Measurements from ENCODE around the gene DAPK2. TPM values are rescaled to one million over a fixed set of nuclear protein-coding genes. Genes with fewer than 3 reads are reported as not detected.

The DAPK2 gene
- total and polyA plus RNA-seq, 2 donors (not counting 1 experiment from before 2014, with no cell fraction given) = 8.3 to 31.9 TPM

DNA sequence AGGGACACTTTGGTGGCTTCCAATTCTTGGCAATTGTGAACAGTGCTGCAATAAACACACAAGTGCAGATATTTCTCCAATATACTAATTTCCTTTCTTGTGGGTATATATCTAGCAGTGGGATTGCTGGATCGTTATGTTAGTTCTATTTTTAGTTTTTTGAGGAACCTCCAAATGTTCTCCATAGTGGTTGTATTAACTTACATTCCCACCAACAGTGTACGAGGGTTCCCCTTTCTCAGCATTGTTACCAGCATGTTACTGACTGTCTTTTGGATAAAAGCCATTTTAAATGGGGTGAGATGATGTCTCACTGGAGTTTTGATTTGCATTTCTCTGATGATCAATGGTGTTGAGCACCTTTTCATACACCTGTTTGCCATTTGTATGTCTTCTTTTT, 92.8 kb downstream of the DAPK2 start:
- H3K4me1 ChIP-seq (ENCODE audit: control insufficient read depth in 2 of 2, insufficient read depth in 2 of 2, low read length in 2 of 2) = peaks cover 5 to 6% of the 10 kb centered on the region in 2 donors
- H3K9ac ChIP-seq (ENCODE audit: low read length) = no peak overlapping the region
- no peaks in the 10 kb centered on the region for H3K79me2 ChIP-seq (ENCODE audit: control insufficient read depth, insufficient read depth, low read length)
- H3K9me3 ChIP-seq (ENCODE audit: control extremely low read depth in 1 of 3, control insufficient read depth in 2 of 3, insufficient read depth in 1 of 3, low read length in 2 of 3) = peaks cover 0 to 3% (median 0%) of the 10 kb centered on the region in 3 donors
- intact Hi-C loops (cut with micrococcal nuclease) = no loop called here
- no peaks in the 10 kb centered on the region for H4K20me1 ChIP-seq (ENCODE audit: control insufficient read depth, insufficient read depth, low read length, poor library complexity, severe bottlenecking)
- no CpG with 5 or more reads among the region's 2 CpGs for WGBS (ENCODE audit: insufficient coverage)
- no peak overlapping the region for H3K4me3 Mint-ChIP-seq
- H2AFZ ChIP-seq (ENCODE audit: insufficient read depth, low read depth, low read length, poor library complexity, severe bottlenecking) = no peak overlapping the region
- no peak for DNase-seq
- no peak for TF ChIP-seq EZH2 (IDR thresholded peaks at IDR 0.05; ENCODE audit: borderline replicate concordance, insufficient read depth, low read depth, low read length, poor library complexity, severe bottlenecking)
- TF ChIP-seq, protein P1, sequence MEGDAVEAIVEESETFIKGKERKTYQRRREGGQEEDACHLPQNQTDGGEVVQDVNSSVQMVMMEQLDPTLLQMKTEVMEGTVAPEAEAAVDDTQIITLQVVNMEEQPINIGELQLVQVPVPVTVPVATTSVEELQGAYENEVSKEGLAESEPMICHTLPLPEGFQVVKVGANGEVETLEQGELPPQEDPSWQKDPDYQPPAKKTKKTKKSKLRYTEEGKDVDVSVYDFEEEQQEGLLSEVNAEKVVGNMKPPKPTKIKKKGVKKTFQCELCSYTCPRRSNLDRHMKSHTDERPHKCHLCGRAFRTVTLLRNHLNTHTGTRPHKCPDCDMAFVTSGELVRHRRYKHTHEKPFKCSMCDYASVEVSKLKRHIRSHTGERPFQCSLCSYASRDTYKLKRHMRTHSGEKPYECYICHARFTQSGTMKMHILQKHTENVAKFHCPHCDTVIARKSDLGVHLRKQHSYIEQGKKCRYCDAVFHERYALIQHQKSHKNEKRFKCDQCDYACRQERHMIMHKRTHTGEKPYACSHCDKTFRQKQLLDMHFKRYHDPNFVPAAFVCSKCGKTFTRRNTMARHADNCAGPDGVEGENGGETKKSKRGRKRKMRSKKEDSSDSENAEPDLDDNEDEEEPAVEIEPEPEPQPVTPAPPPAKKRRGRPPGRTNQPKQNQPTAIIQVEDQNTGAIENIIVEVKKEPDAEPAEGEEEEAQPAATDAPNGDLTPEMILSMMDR (IDR thresholded peaks at IDR 0.05) = no peak
- no peak for ATAC-seq (ENCODE audit: low read depth)
- no peak overlapping the region for H3K27ac Mint-ChIP-seq
- H3K4me2 ChIP-seq (replicated peaks; ENCODE audit: low read depth, low read length, poor library complexity, severe bottlenecking) = no peak overlapping the region
- no peak overlapping the region for H3K4me3 ChIP-seq (ENCODE audit: control extremely low read depth in 1 of 5, extremely low read depth in 1 of 5, insufficient read depth in 1 of 5, low read depth in 2 of 5, low read length in 4 of 5)
- H3K27me3 Mint-ChIP-seq = no peaks in the 10 kb centered on the region
- H3K36me3 ChIP-seq (replicated peaks in 1 of 2; ENCODE audit: control extremely low read depth in 1 of 2, control insufficient read depth in 1 of 2, extremely low read depth in 1 of 2, insufficient read depth in 2 of 2, low read length in 1 of 2) = no peaks in the 10 kb centered on the region
- no peak overlapping the region for H3K27ac ChIP-seq (ENCODE audit: low read length in 2 of 2)
- no peaks in the 10 kb centered on the region for H3K27me3 ChIP-seq (replicated peaks in 1 of 4; ENCODE audit: control extremely low read depth in 1 of 4, control insufficient read depth in 3 of 4, insufficient read depth in 4 of 4, low read length in 3 of 4)
- ChIA-PET CTCF (interaction anchor here (1.8 kb wide), 1 partner anchor 8 kb away, joined by 10 read pairs; no protein-coding TSS in a partner anchor), POLR2A (no interaction called here)
- peaks cover 8% of the 10 kb centered on the region for H3K4me1 Mint-ChIP-seq
- no peaks in the 10 kb centered on the region for H3K9me3 Mint-ChIP-seq (ENCODE audit: insufficient read depth)

DNA sequence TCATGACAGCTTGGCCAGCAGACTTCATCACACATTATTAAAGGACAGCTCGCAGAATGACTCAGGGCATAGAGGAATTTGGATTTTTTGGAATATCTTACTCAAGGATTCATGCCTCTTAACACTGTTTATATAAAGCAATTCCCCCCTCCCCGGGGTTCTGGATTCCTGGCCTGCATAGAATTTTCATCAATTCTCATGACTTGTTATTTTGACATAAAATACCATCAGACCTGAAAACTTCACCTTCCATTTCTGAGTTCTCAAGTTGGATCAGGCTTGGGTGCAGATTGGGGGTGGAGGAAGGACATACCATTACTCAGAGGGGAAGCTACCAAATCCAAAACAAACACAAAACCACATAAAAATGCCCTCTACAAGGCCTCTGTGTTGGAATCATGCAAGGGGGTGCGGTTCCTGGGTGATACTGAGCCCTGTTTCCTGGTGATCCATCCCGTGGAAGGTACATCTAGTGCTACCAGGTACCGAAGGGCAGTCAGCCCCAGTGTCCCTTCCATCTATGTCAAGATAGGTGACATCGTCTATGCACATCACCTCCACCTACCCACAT, 95.3 kb downstream of the DAPK2 start:
- no peaks in the 10 kb centered on the region for H4K20me1 ChIP-seq (ENCODE audit: control insufficient read depth, insufficient read depth, low read length, poor library complexity, severe bottlenecking)
- H3K27ac Mint-ChIP-seq = no peak overlapping the region
- no peak overlapping the region for H2AFZ ChIP-seq (ENCODE audit: insufficient read depth, low read depth, low read length, poor library complexity, severe bottlenecking)
- H3K4me2 ChIP-seq (replicated peaks; ENCODE audit: low read depth, low read length, poor library complexity, severe bottlenecking) = no peak overlapping the region
- H3K4me3 Mint-ChIP-seq = no peak overlapping the region
- H3K27me3 ChIP-seq (replicated peaks in 1 of 4; ENCODE audit: control extremely low read depth in 1 of 4, control insufficient read depth in 3 of 4, insufficient read depth in 4 of 4, low read length in 3 of 4) = no peaks in the 10 kb centered on the region
- ATAC-seq (ENCODE audit: low read depth) (no peak), DNase-seq (no peak)
- peaks cover 8% of the 10 kb centered on the region for H3K4me1 Mint-ChIP-seq
- H3K36me3 ChIP-seq (replicated peaks in 1 of 2; ENCODE audit: control extremely low read depth in 1 of 2, control insufficient read depth in 1 of 2, extremely low read depth in 1 of 2, insufficient read depth in 2 of 2, low read length in 1 of 2) = no peaks in the 10 kb centered on the region
- H3K79me2 ChIP-seq (ENCODE audit: control insufficient read depth, insufficient read depth, low read length) = no peaks in the 10 kb centered on the region
- intact Hi-C loops (cut with micrococcal nuclease) = no loop called here
- H3K4me1 ChIP-seq (ENCODE audit: control insufficient read depth in 2 of 2, insufficient read depth in 2 of 2, low read length in 2 of 2) = peaks cover 5 to 6% of the 10 kb centered on the region in 2 donors
- H3K9ac ChIP-seq (ENCODE audit: low read length) = no peak overlapping the region
- no peak overlapping the region for H3K4me3 ChIP-seq (ENCODE audit: control extremely low read depth in 1 of 5, extremely low read depth in 1 of 5, insufficient read depth in 1 of 5, low read depth in 2 of 5, low read length in 4 of 5)
- H3K27ac ChIP-seq (ENCODE audit: low read length in 2 of 2) = no peak overlapping the region
- H3K9me3 Mint-ChIP-seq (ENCODE audit: insufficient read depth) = no peaks in the 10 kb centered on the region
- H3K9me3 ChIP-seq (ENCODE audit: control extremely low read depth in 1 of 3, control insufficient read depth in 2 of 3, insufficient read depth in 1 of 3, low read length in 2 of 3) = peaks cover 0 to under 1% (median 0%) of the 10 kb centered on the region in 3 donors
- CTCF ChIA-PET = interaction anchor here (1.2 to 1.5 kb wide), 2 partner anchors 34 to 94 kb away, joined by 3 read pairs; no protein-coding TSS in a partner anchor
- POLR2A ChIA-PET = no interaction called here
- TF ChIP-seq EZH2 (IDR thresholded peaks at IDR 0.05; ENCODE audit: borderline replicate concordance, insufficient read depth, low read depth, low read length, poor library complexity, severe bottlenecking) = no peak
- TF ChIP-seq, protein P1 (IDR thresholded peaks at IDR 0.05) = no peak
- WGBS (ENCODE audit: insufficient coverage) = 93% methylated on average over 4 of the region's 6 CpGs
- no peaks in the 10 kb centered on the region for H3K27me3 Mint-ChIP-seq

All from B cell (primary cell).